ENCODE results near the gene SNCG.

GRCh38 chr10:86962136-86962980, 4.0 kb downstream of the SNCG start:
- TF ChIP-seq HDAC2 (IDR thresholded peaks at IDR 0.05; ENCODE audit: borderline replicate concordance in 1 of 2, low read depth in 2 of 2, low read length in 2 of 2): no peak
- no peak for TF ChIP-seq CHD7 (IDR thresholded peaks at IDR 0.05; ENCODE audit: insufficient replicate concordance, low read length)
- TF ChIP-seq TAF1 (IDR thresholded peaks at IDR 0.05; ENCODE audit: low read depth, low read length): no peak
- no peak for TF ChIP-seq CHD2 (IDR thresholded peaks at IDR 0.05; ENCODE audit: low read length)
- TF ChIP-seq CTCF (IDR thresholded peaks at IDR 0.05; ENCODE audit: control extremely low read depth in 1 of 3, insufficient read depth in 1 of 3, low read depth in 1 of 3, low read length in 3 of 3): no peak
- no peak for TF ChIP-seq MAX (IDR thresholded peaks at IDR 0.05)
- no peak for TF ChIP-seq CEBPB (IDR thresholded peaks at IDR 0.05; ENCODE audit: low read depth, low read length)
- TF ChIP-seq USF2 (IDR thresholded peaks at IDR 0.05; ENCODE audit: low read length): no peak
- no peak for TF ChIP-seq YY1 (IDR thresholded peaks at IDR 0.05; ENCODE audit: low read depth, low read length)
- TF ChIP-seq JUND (IDR thresholded peaks at IDR 0.05; ENCODE audit: low read length): no peak
- no peak for TF ChIP-seq EZH2 (IDR thresholded peaks at IDR 0.05; ENCODE audit: low read depth, low read length, severe bottlenecking)
- no peak for TF ChIP-seq POLR2A (IDR thresholded peaks at IDR 0.05; ENCODE audit: control extremely low read depth in 1 of 2, low read depth in 2 of 2, low read length in 2 of 2)
- no peak for TF ChIP-seq SP1 (IDR thresholded peaks at IDR 0.05; ENCODE audit: low read depth, low read length)

Data from H1 (cell line).